IMR-90 (cell line): ENCODE data around the gene PPP1R9A. TPM values are rescaled to one million over a fixed set of nuclear protein-coding genes. Genes with fewer than 3 reads are reported as not detected.

ENCODE experiments used
- ATAC-seq: fragments of 200-7000 bp; cut with Tn5 transposase; 2 replicates; pipeline ENCODE4 v1.9.1; 2020; ENCODE audit warnings: low read depth, mild to moderate bottlenecking, moderate library complexity
- BruUV-seq: library from RNA; stranded (reverse); fragments of 400-500 nt; replicated peaks from 2 replicates; lab custom pipeline; 2021; lab: Mats Ljungman, UMichigan
- CTCF ChIA-PET: fragments of 300-600 bp; formaldehyde crosslinking; extraction: SDS; loops from one replicate; lab custom pipeline; 2021; ENCODE audit warnings: antibody characterized with exemption; lab: Yijun Ruan, JAX
- POLR2A ChIA-PET: fragments of 300-600 bp; sonication (Branson Sonifier 250); formaldehyde crosslinking; loops from one replicate; lab custom pipeline; 2022; ENCODE audit warnings: antibody characterized with exemption; ENCODE audit not compliant: unreplicated experiment; lab: Charles Lee
- DNase-seq: peaks from one replicate; pipeline ENCODE4 v3.0.0; 2013
- H2AFZ ChIP-seq: replicated peaks from 2 replicates; pipeline ENCODE3; 2013; ENCODE audit warnings: low read length, mild to moderate bottlenecking; ENCODE audit not compliant: poor library complexity
- H2AK5ac ChIP-seq: 2 replicates; pipeline ENCODE4 v1.6.1; 2013; ENCODE audit warnings: low read depth, low read length, inconsistent platforms
- H2AK9ac ChIP-seq: replicated peaks from 2 replicates; pipeline ENCODE3; 2013; ENCODE audit warnings: mild to moderate bottlenecking, low read depth, low read length, moderate library complexity; ENCODE audit not compliant: poor library complexity
- H2BK120ac ChIP-seq: 2 replicates; pipeline ENCODE4 v1.6.1; 2013; ENCODE audit warnings: low read depth, low read length, inconsistent platforms
- H2BK15ac ChIP-seq: 3 replicates; pipeline ENCODE4 v1.6.1; 2013; ENCODE audit warnings: low read depth, low read length, inconsistent platforms
- H2BK20ac ChIP-seq: 2 replicates; pipeline ENCODE4 v1.6.1; 2013; ENCODE audit warnings: low read depth, mild to moderate bottlenecking, inconsistent platforms, low read length, moderate library complexity
- H2BK5ac ChIP-seq: 2 replicates; pipeline ENCODE4 v1.6.1; 2013; ENCODE audit warnings: mild to moderate bottlenecking, low read depth, low read length, inconsistent platforms; ENCODE audit not compliant: poor library complexity, severe bottlenecking
- H3K14ac ChIP-seq: replicated peaks from 2 replicates; pipeline ENCODE4 v1.6.1; 2013; ENCODE audit warnings: low read depth, low read length, inconsistent platforms
- H3K18ac ChIP-seq: 2 replicates; pipeline ENCODE4 v1.6.1; 2013; ENCODE audit warnings: low read depth, low read length, control low read depth
- H3K23ac ChIP-seq: 2 replicates; pipeline ENCODE4 v1.6.1; 2013; ENCODE audit warnings: low read depth, low read length, inconsistent platforms
- H3K27ac ChIP-seq: 2 replicates; pipeline ENCODE4 v1.5.1; 2013; ENCODE audit warnings: mild to moderate bottlenecking, control low read depth, low read length; ENCODE audit not compliant: insufficient read depth
- H3K27me3 ChIP-seq: 2 replicates; pipeline ENCODE4 v1.6.1; 2013; ENCODE audit warnings: low read length; ENCODE audit not compliant: control insufficient read depth, insufficient read depth
- H3K36me3 ChIP-seq: 2 replicates; pipeline ENCODE4 v1.6.1; 2013; ENCODE audit warnings: low read length, mixed read lengths; ENCODE audit not compliant: control insufficient read depth, insufficient read depth
- H3K4ac ChIP-seq: 2 replicates; pipeline ENCODE4 v1.6.1; 2013; ENCODE audit warnings: low read depth, low read length, inconsistent platforms
- H3K4me1 ChIP-seq: 2 replicates; pipeline ENCODE4 v1.6.1; 2013; ENCODE audit warnings: low read length, mixed read lengths; ENCODE audit not compliant: control insufficient read depth, insufficient read depth
- H3K4me2 ChIP-seq: 2 replicates; pipeline ENCODE4 v1.6.1; 2013; ENCODE audit warnings: low read depth, mild to moderate bottlenecking, control low read depth, low read length, moderate library complexity
- H3K4me3 ChIP-seq: 2 replicates; pipeline ENCODE4 v1.5.1; 2013; ENCODE audit warnings: low read depth, mild to moderate bottlenecking, control low read depth, low read length, moderate library complexity; ENCODE audit not compliant: insufficient read depth
- H3K56ac ChIP-seq: 2 replicates; pipeline ENCODE4 v1.6.1; 2013; ENCODE audit warnings: low read length, inconsistent platforms; ENCODE audit not compliant: insufficient read depth; ENCODE audit errors: extremely low read depth
- H3K79me1 ChIP-seq, 2 experiments: 2 replicates each; pipeline ENCODE4 v1.6.1; 2013; ENCODE audit warnings: low read length in 2 of 2, inconsistent platforms in 1 of 2, low read depth in 1 of 2
- H3K9ac ChIP-seq: 2 replicates; pipeline ENCODE4 v1.6.1; 2013; ENCODE audit warnings: low read depth, low read length, control low read depth
- H3K9me1 ChIP-seq: 2 replicates; pipeline ENCODE4 v1.6.1; 2013; ENCODE audit warnings: low read length, inconsistent platforms; ENCODE audit not compliant: insufficient read depth
- H3K9me3 ChIP-seq: 2 replicates; pipeline ENCODE4 v1.6.1; 2013; ENCODE audit warnings: low read length; ENCODE audit not compliant: control insufficient read depth, insufficient read depth
- H4K20me1 ChIP-seq: 2 replicates; pipeline ENCODE4 v1.6.1; 2013; ENCODE audit warnings: low read length, inconsistent platforms; ENCODE audit not compliant: insufficient read depth
- H4K5ac ChIP-seq: 2 replicates; pipeline ENCODE4 v1.6.1; 2013; ENCODE audit warnings: mild to moderate bottlenecking, low read depth, low read length, control low read depth
- H4K8ac ChIP-seq, 2 experiments: 2 replicates each; pipeline ENCODE4 v1.6.1; 2013; ENCODE audit warnings: low read depth in 2 of 2, low read length in 2 of 2, control low read depth in 1 of 2, inconsistent platforms in 1 of 2
- H4K91ac ChIP-seq: 2 replicates; pipeline ENCODE4 v1.6.1; 2013; ENCODE audit warnings: low read depth, low read length, inconsistent platforms; ENCODE audit not compliant: insufficient read depth
- CHD1 ChIP-seq: IDR thresholded peaks from 2 replicates; pipeline ENCODE4 v1.6.1; 2012; ENCODE audit warnings: low read depth, low read length, improper control_type of control experiment
- ELK1 ChIP-seq: fragments of 150-350 bp; IDR thresholded peaks from 2 replicates; pipeline ENCODE4 v1.6.1; 2016; ENCODE audit warnings: low read depth, mild to moderate bottlenecking, low read length, moderate library complexity, borderline replicate concordance
- SMC3 ChIP-seq: fragments of 150-350 bp; IDR thresholded peaks from 2 replicates; pipeline ENCODE4 v1.6.1; 2016; ENCODE audit warnings: low read depth, mild to moderate bottlenecking, antibody characterized with exemption, low read length, moderate library complexity
- WGBS, 2 experiments: methylation state at CpG; one replicate each; pipeline versions ENCODE4 v1.1.5 to v1.1.7; 2013; ENCODE audit warnings: missing lambda C conversion rate in 2 of 2; ENCODE audit not compliant: insufficient read length in 1 of 2; ENCODE audit errors: extremely low coverage in 2 of 2; 5-methylcytosine and 5-hydroxymethylcytosine counted together
- dilution Hi-C: fragments of 300-500 bp; cut with HindIII; formaldehyde crosslinking; loops from one replicate; pipeline ENCODE4 v1.14.3; 2018; ENCODE audit warnings: low sequenced_read_pairs; ENCODE audit not compliant: unreplicated experiment
- in situ Hi-C: fragments of 300-500 bp; cut with MboI; formaldehyde crosslinking; loops from 3 replicates; pipeline ENCODE4 v1.14.3; 2019; ENCODE audit warnings: low sequenced_read_pairs, inconsistent platforms, mixed read lengths
- intact Hi-C: fragments of 100-400 bp; cut with micrococcal nuclease; formaldehyde crosslinking; loops from 2 replicates; pipeline ENCODE4 v1.10.0; 2022
- polyA plus RNA-seq, 3 experiments: library from polyadenylated mRNA; depleted of rRNA; stranded (reverse); fragments of >200 nt; gene quantifications; 2 replicates each; pipeline ENCODE4 v1.2.3, GENCODE V29; 2012; ENCODE audit warnings: low replicate concordance in 1 of 3
- total RNA-seq: library from RNA; depleted of rRNA; stranded (reverse); fragments of >200 nt; gene quantifications from 2 replicates; pipeline ENCODE4 v1.2.3, GENCODE V29; 2012

The PPP1R9A gene
- total and polyA plus RNA-seq, 2 of the 4 experiments (the other 2 are of a cell fraction) = not detected

- in situ Hi-C loops = no loop called here
- Histone ChIP-seq H4K91ac (no peak within 1 kb of the TSS), H2BK120ac (no peak within 1 kb of the TSS), H4K5ac (no peak within 1 kb of the TSS), H3K4ac (no peak within 1 kb of the TSS), H3K9me1 (no peaks in the 10 kb centered on the region), H3K56ac (no peak within 1 kb of the TSS), H3K4me3 (no peak within 1 kb of the TSS), H3K27me3 (peaks cover 8% of the 10 kb centered on the region), H4K20me1 (no peaks in the 10 kb centered on the region), H2BK20ac (no peak within 1 kb of the TSS), H3K79me1 (no peaks in the 10 kb centered on the region), H3K4me1 (no peaks in the 10 kb centered on the region), H3K18ac (no peak within 1 kb of the TSS), H3K14ac (no peak within 1 kb of the TSS), H2AK9ac (no peak within 1 kb of the TSS), H2AFZ (no peak within 1 kb of the TSS), H2AK5ac (no peak within 1 kb of the TSS), H3K9ac (no peak within 1 kb of the TSS), H3K9me3 (no peaks in the 10 kb centered on the region), H3K36me3 (no peaks in the 10 kb centered on the region), H4K8ac (no peak within 1 kb of the TSS), H2BK5ac (no peak within 1 kb of the TSS), H3K4me2 (no peak within 1 kb of the TSS), H3K23ac (no peak within 1 kb of the TSS), H2BK15ac (no peak within 1 kb of the TSS), H3K27ac (no peak within 1 kb of the TSS)
- no peak for TF ChIP-seq SMC3
- no peak for TF ChIP-seq CHD1
- no peak for TF ChIP-seq ELK1
- ATAC-seq (no peak), DNase-seq (no peak)
- WGBS, 2 experiments = 0% methylated on average over 2 of the region's 20 CpGs; no CpG with 5 or more reads in 1 of the 2 experiments
- CTCF ChIA-PET = no interaction called here
- no TSS peak for BruUV-seq
- dilution Hi-C loops = no loop called here
- POLR2A ChIA-PET = no interaction called here
- intact Hi-C loops = no loop called here
Measured at GRCh38 chr7:95324431-95324830, 417.0 kb downstream of the PPP1R9A start, which contains the start of gene PON1. PON1 (minus strand) TSS chr7:95324532; CDS start chr7:95324475, 57 bp downstream.
